Measurements from ENCODE around the gene ATP5IF1.

- no peak for TF ChIP-seq MAFK (IDR thresholded peaks at IDR 0.05; ENCODE audit: low read depth, low read length)
- no peak for TF ChIP-seq CTCF (IDR thresholded peaks at IDR 0.05; ENCODE audit: control extremely low read depth in 1 of 3, insufficient read depth in 1 of 3, low read depth in 1 of 3, low read length in 3 of 3)
- TF ChIP-seq POLR2A (IDR thresholded peaks at IDR 0.05; ENCODE audit: control extremely low read depth in 1 of 2, low read depth in 2 of 2, low read length in 2 of 2), result no peak
- no peak for TF ChIP-seq JUND (IDR thresholded peaks at IDR 0.05; ENCODE audit: low read length)
- no peak for TF ChIP-seq CHD2 (IDR thresholded peaks at IDR 0.05; ENCODE audit: low read length)
- no peak for TF ChIP-seq JUN (IDR thresholded peaks at IDR 0.05; ENCODE audit: low read depth, low read length)
Observed at GRCh38 chr1:28244549-28245251, 8.8 kb downstream of the ATP5IF1 start.

All from H1 (cell line).